HG02973 (cell line): ENCODE data around the gene DLG1.
A peak's percentile ranks its signal among the peaks of the same experiment; 100 is the strongest.

Experiments used
- ATAC-seq: cut with Tn5 transposase; IDR thresholded peaks from one replicate; pipeline ENCODE4 v1.9.1; 2021; ENCODE audit warnings: moderate library complexity; ENCODE audit not compliant: unreplicated experiment

The DLG1 gene

DNA sequence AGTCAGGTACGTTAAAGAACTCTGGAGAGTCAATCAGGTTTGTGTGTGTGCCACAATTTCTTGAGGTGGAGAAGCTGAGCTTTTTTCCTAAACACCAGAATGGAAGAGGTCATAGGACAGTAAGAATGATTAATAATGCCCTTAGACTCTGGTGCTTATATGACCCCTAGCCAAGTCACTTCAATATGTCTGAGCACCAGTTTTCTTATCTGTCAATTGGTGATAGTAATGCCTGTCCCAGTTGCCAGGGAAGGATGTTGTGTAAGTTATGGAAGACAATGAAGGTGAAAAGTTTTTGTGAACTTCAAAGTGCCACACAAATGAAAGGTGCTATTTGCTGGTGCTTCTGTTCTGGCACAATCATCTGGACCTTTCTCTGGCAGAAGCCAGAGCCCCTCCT is 22.2 kb upstream of the DLG1 start:
- ATAC-seq: no peak

- no peak for ATAC-seq
These were observed 19.0 kb upstream of the DLG1 start for GRCh38 chr3:197317250-197317963.

- ATAC-seq: no peak
These were observed 14.0 kb upstream of the DLG1 start for GRCh38 chr3:197312431-197312830.

- no peak for ATAC-seq
These were observed 13.2 kb upstream of the DLG1 start for GRCh38 chr3:197311591-197311990.

GRCh38 chr3:197309528-197310361 is 11.3 kb upstream of the DLG1 start:
- no peak for ATAC-seq

DNA sequence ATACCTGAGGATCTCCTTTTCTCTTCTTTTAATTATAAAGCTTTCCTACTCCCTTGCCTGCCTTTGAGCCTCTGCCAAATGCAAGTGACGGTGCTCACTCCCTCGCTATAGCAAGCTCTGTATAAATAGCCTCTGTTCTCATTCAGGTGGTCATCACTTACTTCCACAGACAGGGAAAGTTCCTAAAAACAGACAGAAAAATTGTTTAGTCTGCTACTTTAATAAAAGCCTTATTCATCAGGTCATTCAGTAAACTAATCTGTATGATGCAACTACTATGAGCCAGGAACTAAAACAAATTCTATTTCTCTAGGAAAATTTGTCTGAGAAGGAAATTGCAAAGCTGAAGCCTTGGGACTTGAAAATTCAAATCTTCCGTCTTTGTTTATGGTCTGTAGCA is 10.2 kb upstream of the DLG1 start:
- no peak for ATAC-seq

DNA sequence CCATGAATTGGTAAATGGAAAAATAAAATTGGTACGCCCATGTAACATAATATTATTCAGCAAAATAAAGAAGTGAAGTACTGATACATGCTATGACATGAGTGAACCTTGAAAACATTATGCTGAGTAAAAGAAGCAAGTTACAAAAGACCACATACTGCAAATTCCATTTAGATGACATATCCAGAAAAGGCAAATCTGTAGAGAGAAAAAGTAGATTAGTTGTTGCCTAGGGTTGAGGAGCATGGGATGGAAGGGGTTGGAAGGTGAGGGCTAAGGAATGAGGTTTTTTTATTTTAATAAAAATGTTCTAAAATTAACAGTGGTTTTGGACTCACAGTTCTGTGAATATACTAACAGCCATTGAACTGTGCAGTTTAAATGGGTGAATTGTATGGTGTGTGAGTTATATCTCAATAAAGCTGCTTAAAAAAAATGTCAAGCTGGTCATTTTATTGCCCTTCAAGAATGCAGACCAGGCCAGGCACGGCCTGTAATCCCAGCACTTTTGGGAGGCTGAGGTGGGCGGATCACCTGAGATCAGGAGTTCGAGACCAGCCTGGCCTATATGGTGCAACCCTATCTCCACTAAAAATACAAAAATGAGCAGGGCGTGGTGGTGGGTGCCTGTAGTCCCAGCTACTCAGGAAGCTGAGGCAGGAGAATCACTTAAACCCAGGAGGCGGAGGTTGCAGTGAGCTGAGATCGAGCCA is 8.1 kb upstream of the DLG1 start:
- ATAC-seq: no peak

GRCh38 chr3:197305854-197306253 is 7.4 kb upstream of the DLG1 start:
- ATAC-seq: peak; percentile 94

GRCh38 chr3:197303452-197303851 is 5.0 kb upstream of the DLG1 start:
- no peak for ATAC-seq

GRCh38 chr3:197302696-197303341 is 4.4 kb upstream of the DLG1 start:
- no peak for ATAC-seq

- no peak for ATAC-seq
These were observed 3.6 kb upstream of the DLG1 start for GRCh38 chr3:197302033-197302432.

- no peak for ATAC-seq
These were observed 1.9 kb upstream of the DLG1 start for GRCh38 chr3:197300361-197300760.

- ATAC-seq: no peak
These were observed 788 bp upstream of the DLG1 start for GRCh38 chr3:197298945-197299854.

DNA sequence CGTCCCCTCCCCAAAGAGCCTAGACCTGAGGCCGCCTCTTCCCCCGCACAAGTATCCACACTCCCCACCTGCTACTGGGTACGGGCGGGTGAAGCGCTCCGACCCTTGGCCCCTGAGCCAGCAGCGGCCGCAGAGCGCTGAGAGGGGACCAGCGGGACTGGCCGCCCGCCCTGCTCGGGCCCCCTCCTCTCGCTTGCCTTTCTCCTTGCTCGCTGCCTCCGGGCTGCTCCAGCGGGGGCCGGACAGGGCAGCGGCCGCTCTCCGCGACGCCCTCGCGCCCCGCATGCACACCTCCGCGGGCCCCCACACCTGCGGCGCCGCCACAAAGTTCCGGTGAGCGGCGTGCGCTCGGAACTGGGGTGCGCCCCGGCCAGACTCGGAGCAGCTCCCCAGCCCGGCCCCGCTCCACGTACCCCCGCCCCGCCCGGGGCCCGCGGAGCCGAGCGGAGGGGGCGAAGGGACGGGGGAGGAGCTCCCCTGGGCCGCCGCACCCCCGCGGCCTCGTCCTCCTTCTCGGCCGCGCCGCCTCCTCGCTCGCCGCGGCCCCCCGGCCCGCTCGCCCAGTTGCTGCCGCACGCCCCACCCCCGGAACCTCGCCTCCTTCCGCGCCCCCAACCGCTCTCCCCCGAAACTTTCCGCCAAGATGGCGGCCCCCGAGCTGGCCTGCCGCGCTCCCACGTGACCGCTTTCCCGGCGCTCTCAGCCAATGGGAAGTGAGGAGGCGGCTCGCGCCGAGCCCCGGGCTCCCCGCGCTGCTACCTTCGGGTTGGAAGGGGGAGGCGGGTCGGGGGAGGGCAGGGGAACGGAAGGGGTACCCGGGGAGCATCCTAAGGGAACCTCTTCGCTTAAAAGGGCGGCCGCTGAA is 704 bp downstream of the DLG1 start:
- ATAC-seq: peak; percentile 56

DNA sequence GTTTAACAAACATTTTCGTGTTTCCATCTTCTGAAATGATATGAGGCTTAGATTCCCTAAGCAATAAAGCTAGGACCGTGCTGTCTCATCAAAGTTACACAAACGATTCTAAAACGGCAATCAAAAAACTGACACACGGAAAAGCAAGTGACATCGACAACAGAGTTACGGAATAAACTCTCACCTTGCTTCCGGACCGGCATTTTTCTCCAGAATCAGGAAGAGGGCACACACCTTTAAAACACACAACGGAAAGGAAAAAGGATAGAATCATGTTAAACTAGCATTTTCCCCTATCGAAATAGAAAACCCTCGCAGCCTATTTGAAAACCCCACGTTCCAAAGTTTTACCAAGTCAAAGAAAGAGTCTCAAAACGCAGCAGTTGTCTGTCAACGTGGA is 1.4 kb downstream of the DLG1 start:
- ATAC-seq: no peak

GRCh38 chr3:197296545-197296944 is 1.9 kb downstream of the DLG1 start:
- no peak for ATAC-seq

DNA sequence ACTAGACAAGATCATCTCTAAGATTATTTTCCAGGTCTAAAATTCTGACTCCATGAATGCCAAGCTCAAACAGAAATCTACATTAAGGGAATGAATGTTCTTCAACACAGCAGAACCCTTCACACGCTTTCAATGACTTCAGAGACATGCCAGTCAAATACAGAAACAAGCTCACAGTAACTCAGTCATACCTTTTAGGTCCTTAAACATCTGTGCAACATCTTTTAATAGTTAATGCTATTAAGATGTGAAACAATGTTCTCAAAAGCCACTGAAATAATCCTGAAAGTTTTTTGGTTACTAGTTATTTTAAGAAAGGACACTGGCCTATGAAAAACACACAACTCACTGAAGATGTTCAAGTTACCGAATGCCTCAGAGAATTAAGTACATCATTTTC is 2.5 kb downstream of the DLG1 start:
- ATAC-seq: no peak

GRCh38 chr3:197293605-197294237 is 4.7 kb downstream of the DLG1 start:
- no peak for ATAC-seq

DNA sequence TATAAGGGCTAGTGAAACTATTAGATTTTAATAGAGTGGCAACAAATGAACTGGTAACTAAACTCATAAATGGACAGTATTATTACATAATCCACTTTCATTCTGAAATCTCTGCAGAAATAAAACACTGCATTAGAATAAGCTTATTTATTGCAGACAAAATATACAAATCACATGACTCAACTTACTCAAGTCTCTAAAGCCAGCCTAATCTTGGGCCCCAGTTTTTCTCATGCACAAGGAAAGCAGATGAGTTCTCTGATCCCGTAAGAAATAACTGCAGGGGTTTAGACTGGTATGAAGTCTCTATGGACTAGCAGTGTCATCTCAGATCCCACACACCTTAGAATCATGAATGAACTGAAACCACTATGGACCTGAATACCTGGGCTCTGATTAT is 5.8 kb downstream of the DLG1 start:
- ATAC-seq: no peak
